Neural progenitor cell (in vitro differentiated cells): ENCODE results near the gene CD248. TPM values are rescaled to one million over a fixed set of nuclear protein-coding genes. Genes with fewer than 3 reads are reported as not detected.

ENCODE experiments used
- DNase-seq: peaks from one replicate; pipeline ENCODE4 v3.0.0-alpha.2; 2016; ENCODE audit warnings: low spot score
- H2AFZ ChIP-seq: fragments of 200-600 bp; sonication (generic); replicated peaks from 2 replicates; pipeline ENCODE4 v1.6.1; 2016; ENCODE audit warnings: antibody characterized with exemption
- H3F3A ChIP-seq: fragments of 200-600 bp; sonication (generic); 2 replicates; pipeline ENCODE4 v1.6.1; 2016; ENCODE audit warnings: antibody characterized with exemption, low read depth
- H3K27ac ChIP-seq: fragments of 200-600 bp; sonication (generic); 2 replicates; pipeline ENCODE4 v1.5.1; 2016; ENCODE audit warnings: mild to moderate bottlenecking
- H3K27me3 ChIP-seq: fragments of 200-600 bp; sonication (generic); 2 replicates; pipeline ENCODE4 v1.6.1; 2016; ENCODE audit warnings: mild to moderate bottlenecking, moderate library complexity
- H3K36me3 ChIP-seq: fragments of 200-600 bp; sonication (generic); 2 replicates; pipeline ENCODE4 v1.5.1; 2016
- H3K4me1 ChIP-seq: fragments of 200-600 bp; sonication (generic); 2 replicates; pipeline ENCODE4 v1.6.1; 2016; ENCODE audit warnings: mixed run types
- H3K4me2 ChIP-seq: fragments of 200-600 bp; sonication (generic); 2 replicates; pipeline ENCODE4 v1.6.1; 2016
- H3K4me3 ChIP-seq: fragments of 200-600 bp; sonication (generic); 2 replicates; pipeline ENCODE4 v1.5.1; 2016
- H3K79me2 ChIP-seq: fragments of 200-600 bp; sonication (generic); 2 replicates; pipeline ENCODE4 v1.6.1; 2016; ENCODE audit warnings: low read depth
- H3K9ac ChIP-seq: fragments of 200-600 bp; sonication (generic); 2 replicates; pipeline ENCODE4 v1.6.1; 2016
- H3K9me3 ChIP-seq: fragments of 200-600 bp; sonication (generic); 2 replicates; pipeline ENCODE4 v1.5.1; 2016; ENCODE audit warnings: low read depth
- H4K20me1 ChIP-seq: fragments of 200-600 bp; sonication (generic); 2 replicates; pipeline ENCODE4 v1.6.1; 2016; ENCODE audit warnings: low read depth
- H3K27ac Mint-ChIP-seq: 3 replicates; pipeline ENCODE4 v1.8.0; 2021; ENCODE audit warnings: mixed read lengths
- H3K27me3 Mint-ChIP-seq: 2 replicates; pipeline ENCODE4 v1.8.0; 2022; ENCODE audit warnings: low read depth, mild to moderate bottlenecking, inconsistent platforms, moderate library complexity, mixed read lengths; ENCODE audit not compliant: insufficient read depth
- H3K36me3 Mint-ChIP-seq: 3 replicates; pipeline ENCODE4 v1.8.0; 2021; ENCODE audit warnings: mixed read lengths
- H3K4me1 Mint-ChIP-seq: 3 replicates; pipeline ENCODE4 v1.8.0; 2021; ENCODE audit warnings: mixed read lengths
- H3K4me3 Mint-ChIP-seq: 3 replicates; pipeline ENCODE4 v1.8.0; 2021; ENCODE audit warnings: mild to moderate bottlenecking, moderate library complexity, mixed read lengths
- H3K9me3 Mint-ChIP-seq: 3 replicates; pipeline ENCODE4 v1.8.0; 2020; ENCODE audit warnings: mixed read lengths
- CTCF ChIP-seq: fragments of 200-600 bp; sonication (generic); IDR thresholded peaks from 2 replicates; pipeline ENCODE4 v1.5.1; 2017; ENCODE audit warnings: antibody characterized with exemption, mild to moderate bottlenecking
- EZH2 ChIP-seq: fragments of 200-600 bp; sonication (generic); IDR thresholded peaks from 2 replicates; pipeline ENCODE4 v1.6.1; 2017; ENCODE audit warnings: antibody characterized with exemption, mild to moderate bottlenecking, moderate library complexity
- EZH2phosphoT487 ChIP-seq: fragments of 200-600 bp; sonication (generic); IDR thresholded peaks from 2 replicates; pipeline ENCODE4 v1.6.1; 2017; ENCODE audit warnings: antibody characterized with exemption
- total RNA-seq: library from RNA; depleted of rRNA; stranded (reverse); fragments of >200 nt; gene quantifications from 2 replicates; pipeline ENCODE4 v1.2.3, GENCODE V29; 2015; ENCODE audit warnings: low replicate concordance

The CD248 gene
- total RNA-seq, 1 donor from 2014 or later: 0.62 TPM

- Histone ChIP-seq H2AFZ (peak within 1 kb of the TSS; percentile 79), H3K4me2 (peak within 1 kb of the TSS; percentile 80), H3K9me3 (no peaks in the 10 kb centered on the region), H3F3A (peaks cover 19% of the 10 kb centered on the region), H3K79me2 (peaks cover 8% of the 10 kb centered on the region), H3K27me3 (peaks cover 43% of the 10 kb centered on the region), H3K27ac (peak within 1 kb of the TSS; percentile 27), H3K9ac (peak within 1 kb of the TSS; percentile 67), H3K36me3 (no peaks in the 10 kb centered on the region), H4K20me1 (peaks cover 37% of the 10 kb centered on the region), H3K4me3 (peak within 1 kb of the TSS; percentile 81), H3K4me1 (peaks cover 5% of the 10 kb centered on the region)
- Mint-ChIP-seq H3K27ac (peak within 1 kb of the TSS; percentile 96), H3K36me3 (no peaks in the 10 kb centered on the region), H3K4me3 (peak within 1 kb of the TSS; percentile 98), H3K4me1 (peaks cover 38% of the 10 kb centered on the region), H3K27me3 (peaks cover 39% of the 10 kb centered on the region), H3K9me3 (peaks cover 5% of the 10 kb centered on the region)
- TF ChIP-seq CTCF: peak; percentile 15
- TF ChIP-seq EZH2phosphoT487: no peak
- peak; percentile 99 for DNase-seq
These were observed 27.9 kb downstream of the CD248 start, which contains the start of gene YIF1A for GRCh38 chr11:66288671-66289547. YIF1A (minus strand) TSS chr11:66289143; CDS start chr11:66288985, 158 bp downstream.

- Mint-ChIP-seq H3K27ac (peak overlapping the region; percentile 96), H3K4me3 (peak overlapping the region; percentile 98), H3K27me3 (peaks cover 32% of the 10 kb centered on the region), H3K36me3 (no peaks in the 10 kb centered on the region), H3K4me1 (peaks cover 41% of the 10 kb centered on the region), H3K9me3 (peaks cover 5% of the 10 kb centered on the region)
- DNase-seq: no peak
- Histone ChIP-seq H3F3A (peaks cover 26% of the 10 kb centered on the region), H3K9ac (peak overlapping the region; percentile 67), H3K79me2 (peaks cover 8% of the 10 kb centered on the region), H4K20me1 (peaks cover 45% of the 10 kb centered on the region), H3K27me3 (peaks cover 35% of the 10 kb centered on the region), H3K9me3 (no peaks in the 10 kb centered on the region), H3K4me1 (peaks cover 6% of the 10 kb centered on the region), H3K4me2 (peak overlapping the region; percentile 80), H3K36me3 (no peaks in the 10 kb centered on the region), H3K4me3 (peak overlapping the region; percentile 81), H2AFZ (no peak overlapping the region), H3K27ac (no peak overlapping the region)
- no peak for TF ChIP-seq EZH2
- TF ChIP-seq EZH2phosphoT487: no peak
- TF ChIP-seq CTCF: no peak
These were observed 28.8 kb downstream of the CD248 start for GRCh38 chr11:66287889-66288670.

DNA sequence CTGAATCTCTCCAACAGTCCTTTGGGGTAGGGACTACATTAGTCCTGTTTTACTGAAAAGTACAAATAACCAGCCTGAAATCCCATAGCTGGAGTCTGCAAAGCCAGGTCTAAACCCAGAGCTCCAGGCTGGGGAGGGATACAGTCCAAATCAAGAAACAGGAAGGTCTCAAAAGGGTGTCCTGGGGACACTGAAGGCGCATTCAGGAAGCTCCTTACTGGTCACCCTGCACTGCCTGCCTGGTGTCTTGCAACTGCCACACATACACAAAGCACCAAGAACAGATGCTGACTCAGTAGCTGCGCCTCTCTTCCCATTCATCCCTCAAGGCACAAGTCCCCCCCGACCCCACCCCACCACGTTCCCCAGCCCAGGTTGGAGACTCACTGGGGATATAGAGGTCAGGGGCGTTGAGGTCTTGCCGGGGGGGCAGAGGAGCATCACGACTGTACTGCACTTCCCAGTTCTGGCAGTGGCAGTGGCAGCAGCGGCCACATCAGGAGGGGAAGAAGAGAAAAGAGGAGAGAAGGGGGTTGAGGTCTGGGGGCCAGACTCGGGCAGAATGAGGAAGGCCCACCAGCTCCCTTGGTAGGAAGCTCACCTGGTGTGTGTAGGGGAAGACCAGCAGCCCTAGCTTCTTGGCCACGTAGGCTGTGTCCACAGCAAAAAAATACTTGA is 29.5 kb downstream of the CD248 start:
- Mint-ChIP-seq H3K27me3 (peaks cover 25% of the 10 kb centered on the region), H3K27ac (peak overlapping the region; percentile 37), H3K4me3 (peak overlapping the region; percentile 82), H3K9me3 (no peaks in the 10 kb centered on the region), H3K4me1 (peaks cover 40% of the 10 kb centered on the region), H3K36me3 (no peaks in the 10 kb centered on the region)
- peaks cover 8% of the 10 kb centered on the region for H3K79me2 ChIP-seq
- peaks cover 46% of the 10 kb centered on the region for H4K20me1 ChIP-seq
- peaks cover 12% of the 10 kb centered on the region for H3K4me1 ChIP-seq
- H2AFZ ChIP-seq: no peak overlapping the region
- no peaks in the 10 kb centered on the region for H3K9me3 ChIP-seq
- H3K27me3 ChIP-seq: peaks cover 28% of the 10 kb centered on the region
- no peaks in the 10 kb centered on the region for H3K36me3 ChIP-seq
- H3K4me2 ChIP-seq: no peak overlapping the region
- TF ChIP-seq EZH2phosphoT487 (no peak), EZH2 (no peak), CTCF (no peak)
- H3K27ac ChIP-seq: no peak overlapping the region
- H3K9ac ChIP-seq: no peak overlapping the region
- no peak for DNase-seq
- H3K4me3 ChIP-seq: no peak overlapping the region
- peaks cover 31% of the 10 kb centered on the region for H3F3A ChIP-seq
